K562 (cell line): Measurements from ENCODE around the gene LRRK2. TPM values are rescaled to one million over a fixed set of nuclear protein-coding genes. Genes with fewer than 3 reads are reported as not detected.

Source experiments
- CEBPG ChIP-seq, 3 experiments: fragments of 200-800 bp in 1 of 3; sonication (Bioruptor generic) in 1 of 3; sonication (generic) in 1 of 3; formaldehyde crosslinking in 1 of 3; IDR thresholded peaks in 2 of 3; conservative IDR thresholded peaks in 1 of 3; 2 replicates each; pipeline versions ENCODE4 v1.6.1 to v1.8.0; 2016 to 2022; ENCODE audit warnings: missing compliant biosample characterization in 2 of 3, missing genetic modification characterization in 2 of 3, mild to moderate bottlenecking in 1 of 3, missing genetic modification reagents in 1 of 3
- KAT2B ChIP-seq: IDR thresholded peaks from one replicate; pipeline ENCODE4 v1.6.1; 2012; ENCODE audit warnings: low read depth, mild to moderate bottlenecking, control low read depth, inconsistent platforms, low read length, moderate library complexity
- NR2F6 ChIP-seq: fragments of 450-650 bp; formaldehyde crosslinking; IDR thresholded peaks from 2 replicates; pipeline ENCODE4 v1.4.0; 2020; ENCODE audit warnings: mild to moderate bottlenecking
- SIN3A ChIP-seq, 2 experiments: fragments of 150-350 bp in 1 of 2; IDR thresholded peaks; 2 replicates each; pipeline ENCODE4 v1.6.1; 2011 to 2016; ENCODE audit warnings: borderline replicate concordance in 2 of 2, low read depth in 2 of 2, low read length in 2 of 2, mild to moderate bottlenecking in 2 of 2, moderate library complexity in 2 of 2; ENCODE audit not compliant: control insufficient read depth in 1 of 2
- SMAD3 ChIP-seq: fragments of 450-650 bp; formaldehyde crosslinking; conservative IDR thresholded peaks from 2 replicates; pipeline ENCODE4 v1.4.0; 2020; ENCODE audit warnings: mild to moderate bottlenecking
- TBL1XR1 ChIP-seq, 2 experiments: IDR thresholded peaks; 2 replicates each; pipeline ENCODE4 v1.6.1; 2012; ENCODE audit warnings: improper control_type of control experiment in 2 of 2, low read length in 2 of 2, mild to moderate bottlenecking in 1 of 2
- polyA plus RNA-seq, 8 experiments: library from polyadenylated mRNA; depleted of rRNA in 4 of 8; stranded (reverse) in 5 of 8; unstranded in 3 of 8; fragments of >200 nt; fragmentation: Nextera tagmentation in 2 of 8; fragmentation: Illumina TruSeq in 1 of 8; extraction: Ambion mirVana in 2 of 8; extraction: Trizol in 1 of 8; gene quantifications; 2 replicates each; pipeline versions ENCODE4 v1.2.1 to v1.2.3, GENCODE V29; 2011 to 2014; ENCODE audit warnings: inconsistent platforms in 1 of 8, missing spikeins in 1 of 8
- total RNA-seq, 7 experiments: library from RNA; depleted of rRNA in 6 of 7; stranded (reverse); fragments of >200 nt in 6 of 7; fragmentation: Illumina TruSeq in 2 of 7; extraction: Trizol in 2 of 7; gene quantifications; 2 replicates each; pipeline versions ENCODE4 v1.2.1 to v1.2.3, GENCODE V29; 2011 to 2021; ENCODE audit warnings: low replicate concordance in 1 of 7
- TF ChIP-seq, protein P1 (sequence below): sonication (generic); formaldehyde crosslinking; IDR thresholded peaks from 2 replicates; pipeline ENCODE4 v1.8.1; 2023; ENCODE audit warnings: mild to moderate bottlenecking, missing genetic modification reagents
- TF ChIP-seq, protein P2 (sequence below), 2 experiments: fragments of 450-650 bp in 1 of 2; sonication (generic) in 1 of 2; formaldehyde crosslinking in 1 of 2; IDR thresholded peaks in 1 of 2; conservative IDR thresholded peaks in 1 of 2; 2 replicates each; pipeline versions ENCODE4 v1.6.1 to v1.8.1; 2016 to 2023; ENCODE audit warnings: mild to moderate bottlenecking in 2 of 2, moderate library complexity in 2 of 2, inconsistent platforms in 1 of 2, missing genetic modification reagents in 1 of 2

Gene LRRK2
- total and polyA plus RNA-seq, 9 of the 15 experiments (the other 6 are each of a cell fraction or from before 2014, with no cell fraction given): 0.03 to 0.89 (median 0.31) TPM

DNA sequence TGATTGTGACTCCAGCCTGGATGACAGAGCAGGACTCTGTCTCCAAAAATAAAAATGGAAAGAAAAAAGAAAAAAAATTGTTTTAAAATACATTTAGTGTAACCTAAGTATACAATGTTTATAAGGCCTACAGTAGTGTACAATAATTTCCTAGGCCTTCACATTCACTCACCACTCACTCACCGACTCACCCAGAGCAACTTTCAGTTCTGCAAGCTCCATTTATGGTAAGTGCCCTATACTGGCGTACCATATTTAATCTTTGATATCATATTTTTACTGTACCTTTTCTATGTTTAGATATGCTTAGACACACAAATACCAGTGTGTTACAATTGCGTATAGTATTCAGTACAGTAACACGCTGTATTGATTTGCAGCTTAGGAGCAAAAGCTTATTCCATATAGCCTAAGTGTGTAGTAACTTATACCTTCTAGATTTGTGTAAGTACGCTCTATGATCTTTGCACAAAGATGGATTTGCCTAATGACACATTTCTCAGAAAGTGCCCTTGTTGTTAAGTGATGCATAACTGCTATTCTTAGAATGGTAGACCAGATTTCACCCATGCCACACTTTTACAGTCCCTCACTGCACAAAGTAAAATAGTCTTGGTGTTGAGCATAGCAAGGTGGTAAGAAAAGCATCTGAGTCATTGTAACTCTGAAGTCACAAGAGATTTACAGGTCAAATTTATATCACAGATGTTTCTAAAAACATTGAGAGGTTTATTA lies 151.9 kb downstream of the LRRK2 start (continued):
- TF ChIP-seq, protein P1, sequence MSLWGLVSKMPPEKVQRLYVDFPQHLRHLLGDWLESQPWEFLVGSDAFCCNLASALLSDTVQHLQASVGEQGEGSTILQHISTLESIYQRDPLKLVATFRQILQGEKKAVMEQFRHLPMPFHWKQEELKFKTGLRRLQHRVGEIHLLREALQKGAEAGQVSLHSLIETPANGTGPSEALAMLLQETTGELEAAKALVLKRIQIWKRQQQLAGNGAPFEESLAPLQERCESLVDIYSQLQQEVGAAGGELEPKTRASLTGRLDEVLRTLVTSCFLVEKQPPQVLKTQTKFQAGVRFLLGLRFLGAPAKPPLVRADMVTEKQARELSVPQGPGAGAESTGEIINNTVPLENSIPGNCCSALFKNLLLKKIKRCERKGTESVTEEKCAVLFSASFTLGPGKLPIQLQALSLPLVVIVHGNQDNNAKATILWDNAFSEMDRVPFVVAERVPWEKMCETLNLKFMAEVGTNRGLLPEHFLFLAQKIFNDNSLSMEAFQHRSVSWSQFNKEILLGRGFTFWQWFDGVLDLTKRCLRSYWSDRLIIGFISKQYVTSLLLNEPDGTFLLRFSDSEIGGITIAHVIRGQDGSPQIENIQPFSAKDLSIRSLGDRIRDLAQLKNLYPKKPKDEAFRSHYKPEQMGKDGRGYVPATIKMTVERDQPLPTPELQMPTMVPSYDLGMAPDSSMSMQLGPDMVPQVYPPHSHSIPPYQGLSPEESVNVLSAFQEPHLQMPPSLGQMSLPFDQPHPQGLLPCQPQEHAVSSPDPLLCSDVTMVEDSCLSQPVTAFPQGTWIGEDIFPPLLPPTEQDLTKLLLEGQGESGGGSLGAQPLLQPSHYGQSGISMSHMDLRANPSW (CRISPR knock-in tag): no peak
- TF ChIP-seq NR2F6 (CRISPR knock-in tag): no peak
- no peak for TF ChIP-seq SMAD3 (CRISPR knock-in tag)
- no peak for TF ChIP-seq SIN3A (IDR thresholded peaks at IDR 0.05; ENCODE audit: borderline replicate concordance in 2 of 2, control insufficient read depth in 1 of 2, low read depth in 2 of 2, low read length in 2 of 2)
- TF ChIP-seq TBL1XR1 (IDR thresholded peaks at IDR 0.05; ENCODE audit: low read length in 2 of 2): no peak
- TF ChIP-seq, protein P2, sequence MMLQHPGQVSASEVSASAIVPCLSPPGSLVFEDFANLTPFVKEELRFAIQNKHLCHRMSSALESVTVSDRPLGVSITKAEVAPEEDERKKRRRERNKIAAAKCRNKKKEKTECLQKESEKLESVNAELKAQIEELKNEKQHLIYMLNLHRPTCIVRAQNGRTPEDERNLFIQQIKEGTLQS (IDR thresholded peaks at IDR 0.05): no peak
- TF ChIP-seq, protein P2 (CRISPR knock-in tag; conservative IDR thresholded peaks at IDR 0.05): no peak
- no peak for TF ChIP-seq KAT2B
- no peak for TF ChIP-seq CEBPG (CRISPR knock-in tag; IDR thresholded peaks at IDR 0.05)
- no peak for TF ChIP-seq CEBPG (tag; conservative IDR thresholded peaks at IDR 0.05 in 1 of 2, IDR thresholded peaks at IDR 0.05 in 1 of 2)
- TF ChIP-seq, all 486 proteins: peak for 0
